Fibroblast of mammary gland (primary cell): ENCODE data around the gene DCDC1.

ENCODE experiments used
- DNase-seq: peaks from one replicate; pipeline ENCODE4 v3.0.0-alpha.2; 2010; ENCODE audit warnings: low read depth
- H3K4me3 ChIP-seq: 2 replicates; pipeline ENCODE4 v1.5.1; 2011; ENCODE audit warnings: low read depth, mild to moderate bottlenecking, low read length, moderate library complexity; ENCODE audit not compliant: control insufficient read depth
- CTCF ChIP-seq: conservative IDR thresholded peaks from 2 replicates; pipeline ENCODE4 v1.5.1; 2011; ENCODE audit warnings: low read depth, low read length, inconsistent platforms; ENCODE audit not compliant: control insufficient read depth, insufficient read depth

DCDC1 gene

GRCh38 chr11:30815619-30816018 lies 553.9 kb downstream of the DCDC1 start:
- no peak for DNase-seq
- no peak for TF ChIP-seq CTCF
- H3K4me3 ChIP-seq = no peak overlapping the region

GRCh38 chr11:30814737-30815136 lies 554.8 kb downstream of the DCDC1 start:
- DNase-seq = no peak
- no peak for TF ChIP-seq CTCF
- no peak overlapping the region for H3K4me3 ChIP-seq
